Liver (tissue), 9 donors: ENCODE measurements around the gene RCSD1. TPM values are rescaled to one million over a fixed set of nuclear protein-coding genes. Genes with fewer than 3 reads are reported as not detected.

Experiments used
- DNase-seq: peaks from one replicate; pipeline ENCODE4 v3.0.0-alpha.2; 2017; ENCODE audit warnings: low spot score
- H3K27ac ChIP-seq, 2 donors: one replicate each; pipeline ENCODE4 v1.7.0; 2013; ENCODE audit warnings: inconsistent platforms in 2 of 2, low read length in 2 of 2, control low read depth in 1 of 2, low read depth in 1 of 2, mild to moderate bottlenecking in 1 of 2
- H3K27me3 ChIP-seq, 4 donors: one replicate each; pipeline versions ENCODE4 v1.6.1 to v1.7.0; 2013; ENCODE audit warnings: low read length in 3 of 4, inconsistent platforms in 1 of 4, mild to moderate bottlenecking in 1 of 4, moderate library complexity in 1 of 4; ENCODE audit not compliant: control insufficient read depth in 4 of 4, insufficient read depth in 4 of 4
- H3K36me3 ChIP-seq, 4 donors: one replicate each; pipeline versions ENCODE4 v1.6.1 to v1.7.0; 2013; ENCODE audit warnings: low read length in 3 of 4, mild to moderate bottlenecking in 3 of 4, low read depth in 1 of 4, moderate library complexity in 1 of 4; ENCODE audit not compliant: control insufficient read depth in 4 of 4, insufficient read depth in 3 of 4
- H3K4me1 ChIP-seq, 4 donors: one replicate each; pipeline versions ENCODE4 v1.6.1 to v1.7.0; 2013; ENCODE audit warnings: low read length in 3 of 4, mild to moderate bottlenecking in 3 of 4, moderate library complexity in 1 of 4; ENCODE audit not compliant: control insufficient read depth in 4 of 4, insufficient read depth in 4 of 4
- H3K4me3 ChIP-seq, 3 donors: one replicate each; pipeline versions ENCODE4 v1.6.1 to v1.7.0; 2013; ENCODE audit warnings: low read length in 3 of 3, control low read depth in 1 of 3, low read depth in 1 of 3, mild to moderate bottlenecking in 1 of 3
- H3K9ac ChIP-seq, 2 donors: one replicate each; pipeline ENCODE4 v1.7.0; 2013; ENCODE audit warnings: low read length in 2 of 2, mild to moderate bottlenecking in 2 of 2, moderate library complexity in 2 of 2, control low read depth in 1 of 2, low read depth in 1 of 2
- H3K9me3 ChIP-seq, 4 donors: one replicate each; pipeline versions ENCODE4 v1.6.1 to v1.7.0; 2013; ENCODE audit warnings: low read length in 3 of 4; ENCODE audit not compliant: control insufficient read depth in 4 of 4
- EGR1 ChIP-seq, 2 donors: IDR thresholded peaks; 2 replicates each; pipeline ENCODE4 v1.6.1; 2016 to 2018; ENCODE audit warnings: antibody characterized with exemption in 2 of 2, low read depth in 2 of 2
- FOXA1 ChIP-seq: IDR thresholded peaks from 2 replicates; pipeline ENCODE4 v1.6.1; 2016; ENCODE audit warnings: antibody characterized with exemption
- FOXA2 ChIP-seq: IDR thresholded peaks from 2 replicates; pipeline ENCODE4 v1.6.1; 2016; ENCODE audit warnings: antibody characterized with exemption
- GABPA ChIP-seq, 2 donors: IDR thresholded peaks in 1 of 2; conservative IDR thresholded peaks in 1 of 2; 2 replicates each; pipeline ENCODE4 v1.6.1; 2016; ENCODE audit warnings: antibody characterized with exemption in 2 of 2, mild to moderate bottlenecking in 1 of 2, moderate library complexity in 1 of 2
- HNF4A ChIP-seq, 2 donors: conservative IDR thresholded peaks; 2 replicates each; pipeline ENCODE4 v1.6.1; 2016; ENCODE audit warnings: antibody characterized with exemption in 2 of 2, mild to moderate bottlenecking in 2 of 2
- HNF4G ChIP-seq: IDR thresholded peaks from 2 replicates; pipeline ENCODE4 v1.6.1; 2016; ENCODE audit warnings: antibody characterized with exemption
- JUND ChIP-seq, 2 donors: IDR thresholded peaks; 2 replicates each; pipeline ENCODE4 v1.6.1; 2016; ENCODE audit warnings: antibody characterized with exemption in 2 of 2
- NR2F2 ChIP-seq: IDR thresholded peaks from 2 replicates; pipeline ENCODE4 v1.6.1; 2016; ENCODE audit warnings: antibody characterized with exemption
- RAD21 ChIP-seq, 2 donors: IDR thresholded peaks; 2 replicates each; pipeline ENCODE4 v1.6.1; 2016; ENCODE audit warnings: antibody characterized with exemption in 2 of 2, mild to moderate bottlenecking in 2 of 2
- RXRA ChIP-seq, 2 donors: IDR thresholded peaks; 2 replicates each; pipeline ENCODE4 v1.6.1; 2017 to 2018; ENCODE audit warnings: antibody characterized with exemption in 2 of 2, mild to moderate bottlenecking in 1 of 2
- SP1 ChIP-seq: IDR thresholded peaks from 2 replicates; pipeline ENCODE4 v1.6.1; 2018; ENCODE audit warnings: antibody characterized with exemption, mild to moderate bottlenecking
- TAF1 ChIP-seq: conservative IDR thresholded peaks from 2 replicates; pipeline ENCODE4 v1.6.1; 2016; ENCODE audit warnings: antibody characterized with exemption, mild to moderate bottlenecking
- YY1 ChIP-seq: IDR thresholded peaks from 2 replicates; pipeline ENCODE4 v1.6.1; 2016; ENCODE audit warnings: antibody characterized with exemption, mild to moderate bottlenecking
- whole genome bisulfite sequencing: extraction: QIAGEN DNeasy Blood & Tissue Kit; methylation state at CpG from one replicate; pipeline ENCODE4 v1.1.7; 2013; 5-methylcytosine and 5-hydroxymethylcytosine counted together
- polyA plus RNA-seq, 2 donors: library from polyadenylated mRNA; stranded (reverse) in 1 of 2; unstranded in 1 of 2; fragments of 200-250 nt in 1 of 2; fragments of >200 nt in 1 of 2; fragmentation: Nextera tagmentation in 1 of 2; extraction: Ambion mirVana in 1 of 2; gene quantifications; one replicate each; pipeline versions ENCODE4 v1.2.1 to v1.2.3, GENCODE V29; 2013 to 2015
- total RNA-seq, 2 donors: library from RNA; depleted of rRNA; stranded (reverse); fragments of >200 nt; gene quantifications; one replicate each; pipeline ENCODE4 v1.2.3, GENCODE V29; 2014
- TF ChIP-seq, protein P1 (sequence below): IDR thresholded peaks from 2 replicates; pipeline ENCODE4 v1.6.1; 2016; ENCODE audit warnings: antibody characterized with exemption
- TF ChIP-seq, protein P2 (sequence below): IDR thresholded peaks from 2 replicates; pipeline ENCODE4 v1.6.1; 2016; ENCODE audit warnings: antibody characterized with exemption
- TF ChIP-seq, protein P3 (sequence below): IDR thresholded peaks from 2 replicates; pipeline ENCODE4 v1.6.1; 2016; ENCODE audit warnings: antibody characterized with exemption, mild to moderate bottlenecking
- TF ChIP-seq, protein P4 (sequence below): IDR thresholded peaks from 2 replicates; pipeline ENCODE4 v1.6.1; 2016; ENCODE audit warnings: antibody characterized with exemption
- TF ChIP-seq, protein P5 (sequence below): fragments of 150-350 bp; IDR thresholded peaks from 2 replicates; pipeline ENCODE4 v1.5.1; 2017; ENCODE audit warnings: improper control_type of control experiment, low read depth, low read length; ENCODE audit not compliant: missing input control
- donor health status: healthy.
- donor health status: healthy.
- donor health status: healthy.
- donor health status: healthy.
- donor health status: healthy.

The RCSD1 gene
- total and polyA plus RNA-seq, 4 donors = 3.1 to 15.0 (median 6.0) TPM

DNA sequence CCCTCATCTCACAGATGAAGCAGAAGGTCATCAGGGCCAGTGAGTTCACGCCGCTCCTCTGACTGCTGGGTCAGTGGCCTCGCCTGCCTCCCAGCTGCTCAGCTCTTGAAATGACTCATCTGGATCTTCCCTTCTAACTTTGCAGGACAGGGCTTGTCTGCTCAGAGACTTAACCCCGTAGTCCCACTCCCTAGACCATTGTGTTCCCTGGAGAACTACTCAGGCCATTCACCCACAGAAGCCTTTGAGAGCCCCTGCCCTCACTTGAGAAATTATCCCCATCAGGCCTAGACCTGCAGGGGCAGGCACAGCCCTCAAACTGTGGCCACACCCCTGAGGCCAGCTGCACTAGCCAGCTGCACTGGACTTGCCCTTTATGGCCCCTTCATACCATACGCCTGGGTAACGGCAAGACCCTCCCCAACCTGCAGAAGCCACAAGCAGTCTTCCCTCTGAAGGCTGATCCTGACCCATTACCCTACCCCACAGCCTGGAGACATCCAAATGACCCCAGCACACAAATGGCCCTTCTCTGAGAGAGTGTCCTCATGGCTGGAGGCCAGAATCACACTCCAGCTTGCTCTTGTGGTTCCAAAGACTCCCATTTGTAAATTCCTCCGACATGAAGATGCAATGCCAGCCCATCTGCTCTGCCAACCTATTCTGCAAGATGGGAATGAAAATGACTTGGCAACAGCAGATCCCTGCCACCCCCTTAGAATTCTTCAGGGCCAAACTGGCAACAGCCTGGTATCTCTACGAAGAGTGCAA is 33.2 kb downstream of the RCSD1 start (continued):
- TF ChIP-seq, protein P1, sequence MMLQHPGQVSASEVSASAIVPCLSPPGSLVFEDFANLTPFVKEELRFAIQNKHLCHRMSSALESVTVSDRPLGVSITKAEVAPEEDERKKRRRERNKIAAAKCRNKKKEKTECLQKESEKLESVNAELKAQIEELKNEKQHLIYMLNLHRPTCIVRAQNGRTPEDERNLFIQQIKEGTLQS = no peak
- TF ChIP-seq RAD21 (IDR thresholded peaks at IDR 0.05) = no peak
- no peak for TF ChIP-seq GABPA (IDR thresholded peaks at IDR 0.05 in 1 of 2, conservative IDR thresholded peaks at IDR 0.05 in 1 of 2)

DNA sequence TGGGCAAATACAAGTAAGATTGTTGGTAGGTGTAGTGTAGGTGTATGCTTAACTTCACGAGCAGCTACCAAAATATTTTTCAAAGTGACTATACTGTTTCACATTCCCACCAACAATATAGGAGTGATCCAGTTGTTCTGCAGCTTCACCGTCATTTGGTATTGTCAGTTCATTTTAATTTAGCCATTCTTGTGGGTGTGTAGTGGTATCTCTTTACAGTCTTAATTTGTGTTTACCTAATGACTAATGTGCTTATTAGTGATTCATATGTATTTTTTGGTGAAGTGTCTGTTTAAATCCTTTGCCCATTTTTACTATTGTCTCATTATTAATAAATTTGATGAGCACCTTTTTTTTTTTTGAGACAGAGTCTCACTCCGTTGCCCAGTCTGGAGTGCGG is 35.4 kb downstream of the RCSD1 start:
- TF ChIP-seq, protein P2, sequence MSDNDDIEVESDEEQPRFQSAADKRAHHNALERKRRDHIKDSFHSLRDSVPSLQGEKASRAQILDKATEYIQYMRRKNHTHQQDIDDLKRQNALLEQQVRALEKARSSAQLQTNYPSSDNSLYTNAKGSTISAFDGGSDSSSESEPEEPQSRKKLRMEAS = no peak
- TF ChIP-seq, protein P3, sequence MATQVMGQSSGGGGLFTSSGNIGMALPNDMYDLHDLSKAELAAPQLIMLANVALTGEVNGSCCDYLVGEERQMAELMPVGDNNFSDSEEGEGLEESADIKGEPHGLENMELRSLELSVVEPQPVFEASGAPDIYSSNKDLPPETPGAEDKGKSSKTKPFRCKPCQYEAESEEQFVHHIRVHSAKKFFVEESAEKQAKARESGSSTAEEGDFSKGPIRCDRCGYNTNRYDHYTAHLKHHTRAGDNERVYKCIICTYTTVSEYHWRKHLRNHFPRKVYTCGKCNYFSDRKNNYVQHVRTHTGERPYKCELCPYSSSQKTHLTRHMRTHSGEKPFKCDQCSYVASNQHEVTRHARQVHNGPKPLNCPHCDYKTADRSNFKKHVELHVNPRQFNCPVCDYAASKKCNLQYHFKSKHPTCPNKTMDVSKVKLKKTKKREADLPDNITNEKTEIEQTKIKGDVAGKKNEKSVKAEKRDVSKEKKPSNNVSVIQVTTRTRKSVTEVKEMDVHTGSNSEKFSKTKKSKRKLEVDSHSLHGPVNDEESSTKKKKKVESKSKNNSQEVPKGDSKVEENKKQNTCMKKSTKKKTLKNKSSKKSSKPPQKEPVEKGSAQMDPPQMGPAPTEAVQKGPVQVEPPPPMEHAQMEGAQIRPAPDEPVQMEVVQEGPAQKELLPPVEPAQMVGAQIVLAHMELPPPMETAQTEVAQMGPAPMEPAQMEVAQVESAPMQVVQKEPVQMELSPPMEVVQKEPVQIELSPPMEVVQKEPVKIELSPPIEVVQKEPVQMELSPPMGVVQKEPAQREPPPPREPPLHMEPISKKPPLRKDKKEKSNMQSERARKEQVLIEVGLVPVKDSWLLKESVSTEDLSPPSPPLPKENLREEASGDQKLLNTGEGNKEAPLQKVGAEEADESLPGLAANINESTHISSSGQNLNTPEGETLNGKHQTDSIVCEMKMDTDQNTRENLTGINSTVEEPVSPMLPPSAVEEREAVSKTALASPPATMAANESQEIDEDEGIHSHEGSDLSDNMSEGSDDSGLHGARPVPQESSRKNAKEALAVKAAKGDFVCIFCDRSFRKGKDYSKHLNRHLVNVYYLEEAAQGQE = no peak
- TF ChIP-seq FOXA1 (no peak), JUND (IDR thresholded peaks at IDR 0.05) (no peak), SP1 (no peak), YY1 (no peak), EGR1 (IDR thresholded peaks at IDR 0.05; ENCODE audit: low read depth in 2 of 2) (no peak), RAD21 (IDR thresholded peaks at IDR 0.05) (no peak), FOXA2 (no peak), RXRA (IDR thresholded peaks at IDR 0.05) (no peak), NR2F2 (no peak), TAF1 (no peak), GABPA (IDR thresholded peaks at IDR 0.05 in 1 of 2, conservative IDR thresholded peaks at IDR 0.05 in 1 of 2) (no peak), HNF4G (no peak), HNF4A (conservative IDR thresholded peaks at IDR 0.05) (no peak)
- TF ChIP-seq, protein P4, sequence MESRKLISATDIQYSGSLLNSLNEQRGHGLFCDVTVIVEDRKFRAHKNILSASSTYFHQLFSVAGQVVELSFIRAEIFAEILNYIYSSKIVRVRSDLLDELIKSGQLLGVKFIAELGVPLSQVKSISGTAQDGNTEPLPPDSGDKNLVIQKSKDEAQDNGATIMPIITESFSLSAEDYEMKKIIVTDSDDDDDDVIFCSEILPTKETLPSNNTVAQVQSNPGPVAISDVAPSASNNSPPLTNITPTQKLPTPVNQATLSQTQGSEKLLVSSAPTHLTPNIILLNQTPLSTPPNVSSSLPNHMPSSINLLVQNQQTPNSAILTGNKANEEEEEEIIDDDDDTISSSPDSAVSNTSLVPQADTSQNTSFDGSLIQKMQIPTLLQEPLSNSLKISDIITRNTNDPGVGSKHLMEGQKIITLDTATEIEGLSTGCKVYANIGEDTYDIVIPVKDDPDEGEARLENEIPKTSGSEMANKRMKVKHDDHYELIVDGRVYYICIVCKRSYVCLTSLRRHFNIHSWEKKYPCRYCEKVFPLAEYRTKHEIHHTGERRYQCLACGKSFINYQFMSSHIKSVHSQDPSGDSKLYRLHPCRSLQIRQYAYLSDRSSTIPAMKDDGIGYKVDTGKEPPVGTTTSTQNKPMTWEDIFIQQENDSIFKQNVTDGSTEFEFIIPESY = no peak
- TF ChIP-seq, protein P5, sequence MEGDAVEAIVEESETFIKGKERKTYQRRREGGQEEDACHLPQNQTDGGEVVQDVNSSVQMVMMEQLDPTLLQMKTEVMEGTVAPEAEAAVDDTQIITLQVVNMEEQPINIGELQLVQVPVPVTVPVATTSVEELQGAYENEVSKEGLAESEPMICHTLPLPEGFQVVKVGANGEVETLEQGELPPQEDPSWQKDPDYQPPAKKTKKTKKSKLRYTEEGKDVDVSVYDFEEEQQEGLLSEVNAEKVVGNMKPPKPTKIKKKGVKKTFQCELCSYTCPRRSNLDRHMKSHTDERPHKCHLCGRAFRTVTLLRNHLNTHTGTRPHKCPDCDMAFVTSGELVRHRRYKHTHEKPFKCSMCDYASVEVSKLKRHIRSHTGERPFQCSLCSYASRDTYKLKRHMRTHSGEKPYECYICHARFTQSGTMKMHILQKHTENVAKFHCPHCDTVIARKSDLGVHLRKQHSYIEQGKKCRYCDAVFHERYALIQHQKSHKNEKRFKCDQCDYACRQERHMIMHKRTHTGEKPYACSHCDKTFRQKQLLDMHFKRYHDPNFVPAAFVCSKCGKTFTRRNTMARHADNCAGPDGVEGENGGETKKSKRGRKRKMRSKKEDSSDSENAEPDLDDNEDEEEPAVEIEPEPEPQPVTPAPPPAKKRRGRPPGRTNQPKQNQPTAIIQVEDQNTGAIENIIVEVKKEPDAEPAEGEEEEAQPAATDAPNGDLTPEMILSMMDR = no peak
- TF ChIP-seq, protein P1 = no peak
- 96% methylated on average over 4 of the region's 4 CpGs for WGBS

More for the DNA sequence above, 35.4 kb downstream of the RCSD1 start:
- H3K36me3 ChIP-seq = no peaks in the 10 kb centered on the region
- no peak overlapping the region for H3K9ac ChIP-seq
- H3K27ac ChIP-seq = no peak overlapping the region
- peaks cover 0 to 2% (median 0%) of the 10 kb centered on the region in 4 donors for H3K4me1 ChIP-seq
- no peaks in the 10 kb centered on the region for H3K9me3 ChIP-seq
- no peak overlapping the region for H3K4me3 ChIP-seq
- H3K27me3 ChIP-seq = no peaks in the 10 kb centered on the region
- DNase-seq = no peak
